K562 (cell line): ENCODE measurements around the gene RHOB. TPM values are rescaled to one million over a fixed set of nuclear protein-coding genes. Genes with fewer than 3 reads are reported as not detected.

ENCODE experiments used
- ARID3A ChIP-seq: IDR thresholded peaks from 2 replicates; pipeline ENCODE4 v1.6.1; 2012; ENCODE audit warnings: low read depth, low read length, improper control_type of control experiment, borderline replicate concordance
- BRF2 ChIP-seq: IDR thresholded peaks from 3 replicates; pipeline ENCODE4 v1.6.1; 2011; ENCODE audit warnings: borderline replicate concordance, mild to moderate bottlenecking; ENCODE audit not compliant: insufficient read length, insufficient read depth
- CC2D1A ChIP-seq: fragments of 450-650 bp; IDR thresholded peaks from 2 replicates; pipeline ENCODE4 v1.6.1; 2017; ENCODE audit warnings: mild to moderate bottlenecking
- CREBBP ChIP-seq: IDR thresholded peaks from one replicate; pipeline ENCODE4 v1.6.1; 2012; ENCODE audit warnings: low read depth, mild to moderate bottlenecking, control low read depth, inconsistent platforms, low read length
- CTCFL ChIP-seq: IDR thresholded peaks from 2 replicates; pipeline ENCODE4 v1.6.1; 2011; ENCODE audit warnings: borderline replicate concordance, low read depth, mild to moderate bottlenecking, moderate library complexity, low read length; ENCODE audit not compliant: insufficient read depth, poor library complexity, severe bottlenecking
- EP400 ChIP-seq: fragments of 450-650 bp; IDR thresholded peaks from 2 replicates; pipeline ENCODE4 v1.6.1; 2017; ENCODE audit warnings: antibody characterized with exemption, mild to moderate bottlenecking, moderate library complexity
- FOXM1 ChIP-seq, 2 experiments: fragments of 450-650 bp in 1 of 2; sonication (generic) in 1 of 2; formaldehyde crosslinking in 1 of 2; IDR thresholded peaks; 2 replicates each; pipeline versions ENCODE4 v1.6.1 to v1.9.0; 2017 to 2022; ENCODE audit warnings: low read depth in 2 of 2, mild to moderate bottlenecking in 2 of 2, missing genetic modification reagents in 1 of 2, moderate library complexity in 1 of 2
- GATAD2A ChIP-seq: fragments of 450-650 bp; IDR thresholded peaks from 2 replicates; pipeline ENCODE4 v1.6.1; 2017
- HDAC8 ChIP-seq: fragments of 450-650 bp; IDR thresholded peaks from 2 replicates; pipeline ENCODE4 v1.6.1; 2016; ENCODE audit warnings: mild to moderate bottlenecking, missing genetic modification characterization, moderate library complexity, missing compliant biosample characterization
- HMG20B ChIP-seq: fragments of 250-450 bp; sonication (Bioruptor Pico); IDR thresholded peaks from 2 replicates; pipeline ENCODE4 v1.5.0; 2021; ENCODE audit warnings: mild to moderate bottlenecking
- MAX ChIP-seq: sonication (generic); formaldehyde crosslinking; IDR thresholded peaks from 2 replicates; pipeline ENCODE4 v1.9.0; 2022; ENCODE audit warnings: mild to moderate bottlenecking, missing genetic modification reagents
- MBD2 ChIP-seq: sonication (generic); IDR thresholded peaks from 2 replicates; pipeline ENCODE4 v1.6.1; 2016; ENCODE audit warnings: low read depth, borderline replicate concordance
- NR4A1 ChIP-seq, 2 experiments: fragments of 250-450 bp in 1 of 2; fragments of 450-650 bp in 1 of 2; sonication (Bioruptor Pico) in 1 of 2; IDR thresholded peaks; 2 replicates each; pipeline versions ENCODE4 v1.4.0 to v1.6.1; 2016 to 2020; ENCODE audit warnings: mild to moderate bottlenecking in 2 of 2, missing compliant biosample characterization in 1 of 2, missing genetic modification characterization in 1 of 2, moderate library complexity in 1 of 2
- PHF8 ChIP-seq: fragments of 200-600 bp; sonication (generic); IDR thresholded peaks from 2 replicates; pipeline ENCODE4 v1.6.1; 2012; ENCODE audit warnings: mixed run types, mild to moderate bottlenecking, inconsistent platforms, low read length, moderate library complexity, borderline replicate concordance
- SNAPC5 ChIP-seq: fragments of 250-450 bp; sonication (Bioruptor Pico); IDR thresholded peaks from 2 replicates; pipeline ENCODE4 v1.8.0; 2021; ENCODE audit warnings: moderate library complexity, mild to moderate bottlenecking, inconsistent platforms
- SOX6 ChIP-seq: fragments of 450-650 bp; IDR thresholded peaks from 2 replicates; pipeline ENCODE4 v1.6.1; 2014; ENCODE audit warnings: mild to moderate bottlenecking
- SREBF1 ChIP-seq: fragments of 150-350 bp; IDR thresholded peaks from 2 replicates; pipeline ENCODE4 v1.6.1; 2014; ENCODE audit warnings: antibody characterized with exemption, low read depth, low read length, borderline replicate concordance
- SRSF9 ChIP-seq: fragments of 200-400 bp; formaldehyde crosslinking; IDR thresholded peaks from 2 replicates; pipeline ENCODE4 v1.6.1; 2017; ENCODE audit warnings: low read depth, low read length, borderline replicate concordance
- ZBTB17 ChIP-seq: fragments of 450-650 bp; formaldehyde crosslinking; IDR thresholded peaks from 2 replicates; pipeline ENCODE4 v1.4.0; 2020; ENCODE audit warnings: mild to moderate bottlenecking
- ZNF282 ChIP-seq: sonication (generic); formaldehyde crosslinking; IDR thresholded peaks from 2 replicates; pipeline ENCODE4 v1.8.1; 2023; ENCODE audit warnings: missing genetic modification reagents
- ZNF41 ChIP-seq: fragments of 250-450 bp; sonication (Bioruptor Pico); conservative IDR thresholded peaks from 2 replicates; pipeline ENCODE4 v1.4.0; 2020; ENCODE audit warnings: mild to moderate bottlenecking
- ZNF79 ChIP-seq: fragments of 250-450 bp; sonication (Bioruptor Pico); IDR thresholded peaks from 2 replicates; pipeline ENCODE4 v1.4.0; 2020; ENCODE audit warnings: low read depth, mild to moderate bottlenecking, moderate library complexity
- polyA plus RNA-seq, 8 experiments: library from polyadenylated mRNA; depleted of rRNA in 4 of 8; stranded (reverse) in 5 of 8; unstranded in 3 of 8; fragments of >200 nt; fragmentation: Nextera tagmentation in 2 of 8; fragmentation: Illumina TruSeq in 1 of 8; extraction: Ambion mirVana in 2 of 8; extraction: Trizol in 1 of 8; gene quantifications; 2 replicates each; pipeline versions ENCODE4 v1.2.1 to v1.2.3, GENCODE V29; 2011 to 2014; ENCODE audit warnings: inconsistent platforms in 1 of 8, missing spikeins in 1 of 8
- total RNA-seq, 7 experiments: library from RNA; depleted of rRNA in 6 of 7; stranded (reverse); fragments of >200 nt in 6 of 7; fragmentation: Illumina TruSeq in 2 of 7; extraction: Trizol in 2 of 7; gene quantifications; 2 replicates each; pipeline versions ENCODE4 v1.2.1 to v1.2.3, GENCODE V29; 2011 to 2021; ENCODE audit warnings: low replicate concordance in 1 of 7

Gene RHOB
- total and polyA plus RNA-seq, 9 of the 15 experiments (the other 6 are each of a cell fraction or from before 2014, with no cell fraction given), result 0.07 to 4.8 (median 1.1) TPM

GRCh38 chr2:20424300-20425290 is 22.3 kb upstream of the RHOB start (continued):
- TF ChIP-seq ARID3A, result no peak
- TF ChIP-seq BRF2, result no peak
- no peak for TF ChIP-seq SRSF9
- TF ChIP-seq EP400, result no peak
- no peak for TF ChIP-seq PHF8
- TF ChIP-seq SNAPC5 (CRISPR knock-in tag), result no peak
- no peak for TF ChIP-seq CREBBP
- no peak for TF ChIP-seq NR4A1 (CRISPR knock-in tag; IDR thresholded peaks at IDR 0.05)
- no peak for TF ChIP-seq NR4A1 (tag; IDR thresholded peaks at IDR 0.05)
- TF ChIP-seq ZNF79, result no peak
- no peak for TF ChIP-seq SREBF1
- no peak for TF ChIP-seq CTCFL
- no peak for TF ChIP-seq ZNF282
- no peak for TF ChIP-seq FOXM1 (IDR thresholded peaks at IDR 0.05; ENCODE audit: low read depth)
- TF ChIP-seq FOXM1 (CRISPR knock-in tag; IDR thresholded peaks at IDR 0.05; ENCODE audit: low read depth), result no peak
- TF ChIP-seq MBD2, result no peak
- no peak for TF ChIP-seq HMG20B
- TF ChIP-seq MAX (CRISPR knock-in tag), result no peak
- no peak for TF ChIP-seq GATAD2A
- TF ChIP-seq HDAC8 (tag), result no peak
- TF ChIP-seq ZNF41 (CRISPR knock-in tag), result no peak
- TF ChIP-seq SOX6, result 0 out of 2 replicates have a peak, but pooled peaks have one; percentile 20
- no peak for TF ChIP-seq CC2D1A
- TF ChIP-seq ZBTB17 (CRISPR knock-in tag), result peak; percentile 87
